Measurements from ENCODE around the gene MOCOS.

MOCOS gene

DNA sequence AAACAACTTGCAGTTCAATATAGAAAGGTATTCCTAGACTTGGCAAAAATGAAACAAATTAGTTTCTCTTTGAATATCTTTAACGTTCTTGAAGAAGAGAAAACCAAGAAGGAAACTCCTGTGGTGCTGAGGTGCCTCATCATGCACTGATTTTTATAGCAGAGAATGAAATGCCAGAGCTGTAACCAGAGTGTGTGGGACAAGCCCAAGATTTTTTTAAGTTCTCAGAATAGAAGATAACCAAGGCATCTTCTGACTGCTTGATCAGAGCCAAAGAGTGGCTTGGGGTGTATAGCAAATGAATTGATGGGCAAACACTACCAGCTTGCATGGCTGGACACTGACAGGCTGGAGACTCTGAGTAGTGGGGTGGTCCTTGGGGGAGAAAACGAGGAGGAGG, 118.1 kb downstream of the MOCOS start:
- no peak for DNase-seq (ENCODE audit: low spot score)

DNA sequence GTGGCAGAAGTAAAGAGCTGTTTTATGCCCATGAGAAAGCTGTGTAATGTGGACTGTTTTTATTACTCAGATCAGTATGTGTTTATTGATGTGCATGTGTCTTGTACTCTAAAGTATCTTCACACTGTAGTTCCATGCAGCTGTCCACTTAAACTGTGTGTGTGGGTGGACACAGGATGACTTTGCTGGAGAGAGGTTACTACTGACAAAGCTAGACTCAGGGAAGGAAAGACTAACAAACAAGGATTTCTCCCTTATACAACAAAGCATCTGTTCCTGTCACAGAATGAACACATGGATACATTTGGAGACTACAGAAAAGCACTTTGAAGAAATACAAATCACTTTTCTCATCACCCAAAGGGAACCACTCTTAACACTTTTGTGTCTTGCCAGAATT, 120.2 kb downstream of the MOCOS start:
- DNase-seq (ENCODE audit: low spot score) = no peak

DNA sequence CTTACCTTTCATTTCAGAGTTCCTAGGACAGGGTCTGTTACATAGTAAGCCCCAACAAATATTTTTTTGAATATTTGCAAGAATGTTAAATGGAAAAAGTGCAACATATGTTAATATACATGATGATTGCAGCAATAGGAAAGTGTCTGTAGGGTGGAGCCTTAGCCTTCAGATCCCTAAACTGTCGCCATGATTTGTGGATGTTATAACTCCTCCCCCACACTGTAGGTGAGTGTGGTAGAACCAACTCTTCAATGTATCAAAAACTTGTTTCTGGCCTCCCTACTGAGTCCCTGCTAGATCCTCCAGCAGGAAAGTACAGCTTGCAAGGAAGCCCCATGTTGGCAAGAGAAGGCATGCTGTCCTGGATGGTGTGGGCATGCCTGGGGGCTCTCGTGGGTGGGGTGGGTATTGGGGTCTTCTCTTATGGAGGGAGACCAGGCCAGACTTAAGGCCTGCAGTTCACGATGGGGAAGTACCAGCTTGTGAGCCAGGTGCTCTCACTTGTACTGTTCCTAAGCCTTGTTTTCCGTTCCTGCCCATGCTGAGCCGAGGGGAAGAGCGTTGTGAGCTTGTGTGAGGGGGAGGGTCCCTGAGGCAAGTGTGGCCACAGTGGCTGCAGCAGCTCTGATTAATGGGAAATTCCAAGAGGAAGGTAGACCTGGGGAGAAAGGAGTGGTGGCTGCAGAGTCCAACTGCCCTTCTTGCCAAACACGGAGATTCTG, 121.6 kb downstream of the MOCOS start:
- DNase-seq (ENCODE audit: low spot score) = no peak

DNA sequence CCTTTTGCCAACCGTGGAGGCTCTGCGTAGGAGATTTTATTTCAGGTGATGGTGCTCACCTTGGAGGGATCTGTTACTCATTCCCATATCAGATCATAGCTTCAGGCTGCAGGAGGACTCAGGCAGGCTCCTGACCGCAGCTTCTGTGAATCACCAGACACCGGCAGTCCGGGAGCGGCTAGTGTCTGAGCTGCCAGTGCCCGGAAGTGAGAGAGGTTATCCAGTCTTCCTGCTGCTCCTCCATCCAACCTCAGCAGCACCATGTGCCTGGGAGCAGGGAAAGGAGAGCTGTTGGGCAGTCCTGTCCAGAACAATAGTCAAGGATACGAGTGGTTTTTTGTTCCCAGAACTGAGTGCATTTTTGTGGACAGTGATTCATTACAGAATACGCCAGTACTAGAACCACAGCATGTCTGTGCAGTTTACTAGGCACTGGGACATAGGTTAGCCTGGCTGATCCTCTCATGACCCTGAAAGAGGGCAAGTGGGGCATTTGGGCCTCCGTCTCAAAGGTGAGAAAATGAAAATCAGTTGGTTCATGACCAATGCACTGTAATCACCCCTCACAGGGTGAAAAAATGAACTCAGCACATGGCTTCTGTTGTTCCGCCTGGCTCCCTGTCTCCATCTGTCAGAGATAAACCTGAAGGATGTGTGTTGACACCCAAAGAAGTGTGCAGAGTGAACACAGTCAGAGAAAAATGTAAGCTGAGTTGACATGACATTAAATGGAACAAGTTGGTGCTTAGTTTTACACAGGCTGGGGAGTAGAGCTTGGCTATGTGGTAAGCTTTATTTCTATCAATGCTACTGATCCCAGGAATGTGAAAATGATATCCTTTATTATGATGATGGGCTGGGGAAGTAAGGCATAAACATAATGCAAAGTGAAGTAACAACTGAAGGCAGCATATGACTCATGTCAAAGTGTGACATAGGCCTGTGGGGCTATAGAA, 122.4 kb downstream of the MOCOS start:
- DNase-seq (ENCODE audit: low spot score) = peak; percentile 69

DNA sequence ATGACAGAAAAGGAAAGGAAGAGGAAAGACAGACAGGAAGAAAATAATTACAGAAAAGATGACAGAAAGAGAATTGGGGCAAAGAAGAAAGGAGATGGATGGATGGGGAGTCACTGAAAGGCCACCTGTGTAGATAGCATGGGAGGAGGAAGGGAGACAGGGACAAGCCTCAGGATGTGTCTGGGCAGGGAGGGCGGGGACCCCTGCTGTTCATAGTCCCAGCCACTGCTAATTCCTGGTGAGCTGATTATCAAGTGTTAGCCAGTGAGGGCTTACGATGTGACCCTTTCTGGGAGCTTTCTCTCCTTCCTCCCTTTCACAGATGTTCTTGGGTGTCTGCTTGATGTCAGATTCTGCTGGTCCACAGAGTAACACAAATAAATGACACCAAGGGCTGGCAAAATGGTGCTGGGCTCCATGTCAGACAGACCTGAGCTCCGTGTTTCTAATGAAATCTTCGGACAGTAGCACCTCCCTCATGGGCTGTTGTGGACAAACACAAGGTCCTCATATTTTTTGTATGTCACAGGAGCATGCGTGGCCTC, 123.8 kb downstream of the MOCOS start:
- no peak for DNase-seq (ENCODE audit: low spot score)

DNA sequence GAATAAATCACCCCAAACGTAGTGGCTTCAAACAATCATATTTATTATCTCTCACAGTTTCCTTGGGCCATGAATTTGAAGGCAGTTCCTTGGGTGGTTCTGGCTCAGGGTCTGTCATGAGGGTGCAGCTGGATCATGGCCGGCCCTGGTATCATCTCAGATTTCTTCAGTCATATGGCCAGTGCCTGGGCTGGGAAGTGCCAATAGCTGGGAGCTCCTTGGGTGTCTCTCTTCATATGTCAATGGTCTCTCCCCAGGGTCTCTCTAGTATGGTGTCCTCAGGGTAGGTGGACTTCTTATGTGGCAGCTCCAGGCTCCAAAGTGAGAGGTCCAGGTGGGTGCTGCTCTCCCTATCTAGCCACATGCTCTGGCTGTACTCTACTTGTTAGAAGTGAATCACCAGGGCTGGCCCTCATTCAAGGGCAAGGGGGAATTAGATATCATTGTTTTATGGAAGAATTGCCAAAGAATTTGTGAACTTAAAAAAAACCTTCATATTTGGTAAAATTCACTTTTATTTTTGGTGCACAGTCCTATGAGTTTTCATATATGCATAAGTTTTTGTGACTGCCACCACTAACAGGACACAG, 125.6 kb downstream of the MOCOS start:
- no peak for DNase-seq (ENCODE audit: low spot score)

DNA sequence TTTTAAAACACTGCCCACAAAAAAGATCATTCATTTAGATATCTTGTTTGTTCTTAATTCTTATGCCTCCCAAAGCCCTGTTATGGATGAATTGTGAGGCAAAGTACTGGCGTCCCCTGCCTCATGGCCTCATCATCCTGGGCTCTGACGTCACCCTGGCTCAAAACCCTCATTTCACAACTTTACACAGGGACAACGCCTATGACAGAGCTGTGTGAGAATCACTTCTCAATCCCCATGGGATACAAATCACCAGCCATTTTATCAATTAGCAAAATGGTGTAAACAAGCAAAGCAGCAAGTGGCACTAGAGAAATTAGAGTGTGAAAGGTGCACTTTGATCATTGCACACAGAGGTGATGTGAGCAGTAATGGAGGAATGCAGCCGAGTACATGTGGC, 126.8 kb downstream of the MOCOS start:
- DNase-seq (ENCODE audit: low spot score) = no peak

DNA sequence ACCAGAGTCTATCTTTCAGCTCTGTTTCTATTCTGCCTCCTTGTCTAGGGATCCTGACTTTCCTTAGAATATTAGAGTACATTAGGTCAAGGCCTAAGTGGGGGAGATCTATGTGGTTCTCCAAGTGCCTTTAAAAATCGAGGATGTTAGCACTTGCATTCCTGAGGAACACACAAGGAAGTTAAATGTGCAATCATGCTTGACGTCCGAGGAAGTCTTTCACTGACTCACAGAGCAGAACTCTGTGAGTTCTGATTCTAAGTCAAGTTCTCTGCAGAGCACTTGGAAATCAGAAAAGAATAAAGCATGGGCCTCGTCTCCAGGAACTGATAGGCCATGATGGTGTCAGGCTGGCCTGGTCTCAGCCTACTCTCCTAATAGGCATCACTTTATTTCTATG, 127.5 kb downstream of the MOCOS start:
- DNase-seq (ENCODE audit: low spot score) = no peak

DNA sequence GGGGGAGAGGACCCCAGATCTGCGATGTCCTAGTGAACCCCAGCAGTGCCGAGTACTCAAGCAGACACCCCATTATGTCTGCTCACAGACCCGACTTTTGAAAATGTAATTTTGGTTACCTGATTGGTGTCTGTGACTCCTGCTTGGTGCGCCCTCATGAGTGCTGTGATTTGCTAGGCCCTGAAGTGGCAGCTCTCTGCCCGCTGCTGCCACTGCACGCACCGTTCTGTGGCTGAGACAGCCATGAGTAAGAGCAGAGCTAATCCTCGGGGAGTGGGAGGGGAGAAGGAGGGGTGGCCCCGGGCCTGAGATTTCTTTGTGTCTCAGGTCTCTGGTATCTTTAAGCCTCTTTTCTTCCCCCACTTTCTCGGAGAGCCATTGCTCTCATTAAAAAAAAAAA, 128.4 kb downstream of the MOCOS start:
- no peak for DNase-seq (ENCODE audit: low spot score)

DNA sequence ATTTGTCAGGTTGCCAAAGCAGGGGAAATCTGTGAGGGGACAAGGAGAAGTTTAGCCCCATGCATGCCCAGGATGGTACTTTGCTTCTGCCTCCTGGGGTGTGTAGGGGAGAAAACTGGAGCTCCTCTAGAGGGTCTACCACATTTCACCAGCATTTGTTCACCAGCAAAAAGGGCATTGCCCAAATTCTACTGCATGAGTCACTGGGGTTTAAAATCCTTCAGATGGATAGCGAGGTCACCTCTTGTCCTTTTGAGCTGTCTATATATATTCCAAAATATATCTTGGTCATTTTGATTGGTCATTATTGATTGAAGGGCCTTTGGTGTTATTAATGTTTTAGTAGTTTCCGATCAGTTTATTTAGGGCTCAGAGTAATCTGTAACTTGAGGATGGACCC, 128.9 kb downstream of the MOCOS start:
- no peak for DNase-seq (ENCODE audit: low spot score)
